Lower leg skin (tissue), 4 donors: ENCODE measurements around the gene B3GNT8. TPM values are rescaled to one million over a fixed set of nuclear protein-coding genes. Genes with fewer than 3 reads are reported as not detected.
"Not testable (repeated sequence)": the region's sequence is repeated elsewhere in the genome, so short reads cannot be mapped to it uniquely, and the experiment has no call there.

ENCODE experiments used
- DNase-seq, 2 donors: peaks; one replicate each; pipeline ENCODE4 v3.0.0-alpha.2; 2019; ENCODE audit warnings: low spot score in 2 of 2
- H3K4me3 ChIP-seq: fragments of 200-600 bp; sonication (generic); 2 replicates; pipeline ENCODE4 v1.5.1; 2017; ENCODE audit warnings: mild to moderate bottlenecking, low read depth; ENCODE audit not compliant: poor library complexity, severe bottlenecking
- POLR2A ChIP-seq, 2 donors: fragments of 450-650 bp; IDR thresholded peaks; one replicate each; pipeline ENCODE4 v1.6.1; 2016 to 2017; ENCODE audit warnings: antibody characterized with exemption in 2 of 2, mild to moderate bottlenecking in 1 of 2, moderate library complexity in 1 of 2
- WGBS, 2 donors: methylation state at CpG; one replicate each; pipeline ENCODE4 v1.1.5; 2018; 5-methylcytosine and 5-hydroxymethylcytosine counted together
- intact Hi-C: fragments of 100-400 bp; cut with DNase I; formaldehyde crosslinking; loops from one replicate; pipeline ENCODE4 v1.15.0; 2023; ENCODE audit warnings: low total_unique reads
- total RNA-seq, 4 donors: library from RNA; depleted of rRNA; stranded (reverse); fragments of >200 nt; gene quantifications; one replicate each; pipeline ENCODE4 v1.1.0, GENCODE V29; 2016
- TF ChIP-seq, protein P1 (sequence below), 3 donors: fragments of 450-650 bp; IDR thresholded peaks; one replicate each; pipeline ENCODE4 v1.5.1; 2016; ENCODE audit warnings: antibody characterized with exemption in 3 of 3, mild to moderate bottlenecking in 3 of 3, moderate library complexity in 2 of 3

The B3GNT8 gene, protein sequence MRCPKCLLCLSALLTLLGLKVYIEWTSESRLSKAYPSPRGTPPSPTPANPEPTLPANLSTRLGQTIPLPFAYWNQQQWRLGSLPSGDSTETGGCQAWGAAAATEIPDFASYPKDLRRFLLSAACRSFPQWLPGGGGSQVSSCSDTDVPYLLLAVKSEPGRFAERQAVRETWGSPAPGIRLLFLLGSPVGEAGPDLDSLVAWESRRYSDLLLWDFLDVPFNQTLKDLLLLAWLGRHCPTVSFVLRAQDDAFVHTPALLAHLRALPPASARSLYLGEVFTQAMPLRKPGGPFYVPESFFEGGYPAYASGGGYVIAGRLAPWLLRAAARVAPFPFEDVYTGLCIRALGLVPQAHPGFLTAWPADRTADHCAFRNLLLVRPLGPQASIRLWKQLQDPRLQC
- total RNA-seq = 10 to 100 TPM in 3 of 4 donors, 1 to 10 TPM in 1; 9.2 to 33.3 (median 16.7) TPM

DNA sequence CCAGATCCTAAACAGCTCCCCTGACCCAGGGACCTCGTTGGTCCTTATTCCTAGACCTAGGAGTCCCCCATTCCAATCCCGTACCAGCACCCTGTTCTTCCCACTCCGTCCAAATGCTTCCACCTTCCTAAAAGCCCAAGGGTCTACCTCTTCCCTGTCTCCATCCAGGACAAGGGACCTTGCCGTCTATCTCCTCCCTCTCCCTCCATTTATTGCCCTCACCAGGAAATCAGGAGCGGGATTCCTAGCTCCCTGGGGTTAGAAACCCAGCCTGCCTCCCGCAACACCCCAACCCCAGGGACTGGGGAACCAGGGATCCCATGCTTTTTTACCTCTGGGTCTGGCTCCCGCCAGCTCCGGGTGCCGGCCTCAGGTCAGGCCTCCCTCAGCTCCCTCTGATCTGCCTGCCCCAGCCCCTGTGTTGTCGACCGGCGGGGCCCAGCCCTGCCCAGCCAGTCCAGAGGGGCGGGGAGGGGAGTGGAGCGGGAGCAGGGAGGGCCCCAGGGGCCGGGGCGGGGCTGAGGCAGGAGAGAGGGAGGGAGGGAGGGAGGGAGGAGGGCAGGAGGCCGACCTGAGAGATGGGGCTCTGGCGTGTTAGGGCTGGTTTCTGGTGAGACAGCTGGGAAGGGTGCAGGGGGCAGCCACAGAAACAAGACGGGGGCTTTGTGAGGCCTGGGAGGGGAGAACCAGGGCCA lies at the start of gene B3GNT8:
Gene B3GNT8, minus strand, starts transcription at position 423 of the 695 bp plus-strand sequence. CDS start 596 bp downstream, outside the sequence.
- H3K4me3 ChIP-seq = peak within 1 kb of the TSS; percentile 21
- DNase-seq = peak; percentile 79 to 96
- 6 to 16% methylated on average over 12 to 15 of the region's 19 CpGs for WGBS, 2 donors
- intact Hi-C loops = no loop called here
- TF ChIP-seq, protein P1, sequence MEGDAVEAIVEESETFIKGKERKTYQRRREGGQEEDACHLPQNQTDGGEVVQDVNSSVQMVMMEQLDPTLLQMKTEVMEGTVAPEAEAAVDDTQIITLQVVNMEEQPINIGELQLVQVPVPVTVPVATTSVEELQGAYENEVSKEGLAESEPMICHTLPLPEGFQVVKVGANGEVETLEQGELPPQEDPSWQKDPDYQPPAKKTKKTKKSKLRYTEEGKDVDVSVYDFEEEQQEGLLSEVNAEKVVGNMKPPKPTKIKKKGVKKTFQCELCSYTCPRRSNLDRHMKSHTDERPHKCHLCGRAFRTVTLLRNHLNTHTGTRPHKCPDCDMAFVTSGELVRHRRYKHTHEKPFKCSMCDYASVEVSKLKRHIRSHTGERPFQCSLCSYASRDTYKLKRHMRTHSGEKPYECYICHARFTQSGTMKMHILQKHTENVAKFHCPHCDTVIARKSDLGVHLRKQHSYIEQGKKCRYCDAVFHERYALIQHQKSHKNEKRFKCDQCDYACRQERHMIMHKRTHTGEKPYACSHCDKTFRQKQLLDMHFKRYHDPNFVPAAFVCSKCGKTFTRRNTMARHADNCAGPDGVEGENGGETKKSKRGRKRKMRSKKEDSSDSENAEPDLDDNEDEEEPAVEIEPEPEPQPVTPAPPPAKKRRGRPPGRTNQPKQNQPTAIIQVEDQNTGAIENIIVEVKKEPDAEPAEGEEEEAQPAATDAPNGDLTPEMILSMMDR (IDR thresholded peaks at IDR 0.05) = no peak
- no peak for TF ChIP-seq POLR2A (IDR thresholded peaks at IDR 0.05)

DNA sequence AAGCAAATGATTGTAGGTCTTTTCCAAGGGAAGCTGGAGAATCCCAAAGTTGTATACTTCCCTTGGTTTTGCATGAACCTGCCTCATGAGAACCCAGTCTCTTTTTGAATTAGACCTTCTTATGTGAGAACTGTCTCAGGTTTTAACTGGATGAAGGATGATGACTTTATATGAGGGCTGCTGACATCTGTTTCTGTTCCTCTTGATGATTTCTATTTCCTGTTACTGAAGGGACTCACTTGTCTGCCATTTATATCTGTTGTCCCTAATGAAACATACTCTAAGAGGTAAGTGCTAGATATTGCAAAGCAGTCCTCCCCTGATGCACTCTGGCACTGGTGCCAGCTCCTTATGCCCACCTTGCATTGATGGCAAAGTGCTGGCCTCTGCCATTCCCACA lies 49.4 kb upstream of the B3GNT8 start:
- no peak overlapping the region for H3K4me3 ChIP-seq
- DNase-seq = no peak
- TF ChIP-seq, protein P1 (IDR thresholded peaks at IDR 0.05) = no peak
- TF ChIP-seq POLR2A (IDR thresholded peaks at IDR 0.05) = no peak
- intact Hi-C loops = no loop called here

DNA sequence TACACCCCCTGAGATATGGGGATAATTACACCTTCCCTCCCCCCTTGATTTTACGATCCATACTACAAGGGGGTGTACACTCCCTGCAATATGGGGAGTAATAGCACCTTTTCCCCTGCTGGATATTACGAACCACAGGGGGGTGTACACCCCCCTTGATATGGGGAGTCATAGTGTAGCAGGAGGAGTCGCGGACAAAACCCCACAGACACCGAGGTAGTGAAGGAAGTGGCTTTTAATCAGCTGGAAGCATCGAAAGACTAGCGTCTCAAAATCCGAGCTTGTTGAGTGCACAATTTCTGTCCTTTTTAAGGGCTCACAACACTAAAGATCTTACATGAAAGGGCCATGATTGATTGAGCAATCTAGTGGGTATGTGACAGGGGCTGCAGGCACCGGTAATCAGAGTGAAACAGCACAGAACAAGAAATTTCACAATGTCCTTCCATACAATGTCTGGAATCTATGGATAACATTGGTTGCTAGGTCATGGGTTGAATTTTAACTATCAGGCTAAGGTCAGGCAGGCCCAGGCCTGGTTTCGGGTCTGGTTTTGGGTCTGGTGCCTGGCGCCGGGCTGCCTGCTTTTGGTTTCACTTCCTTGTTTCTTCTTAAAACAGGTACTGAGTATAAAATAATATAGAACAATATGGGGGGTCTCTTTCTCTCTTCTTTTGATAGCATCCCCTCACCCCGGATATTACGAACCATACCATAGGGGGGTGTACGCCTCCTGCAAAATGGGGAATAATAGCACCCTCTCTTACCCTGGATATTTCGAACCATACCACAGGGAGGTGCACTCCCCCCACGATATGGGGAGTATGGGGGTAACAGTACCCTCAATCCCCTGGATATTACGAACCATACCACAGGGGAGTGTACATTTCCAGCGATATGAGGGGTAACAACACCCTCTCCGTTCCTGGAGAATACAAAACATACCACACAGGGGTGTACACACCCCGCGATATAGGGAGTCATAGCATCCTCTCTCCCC lies 36.4 kb upstream of the B3GNT8 start:
- 80% methylated on average over 22 of the region's 22 CpGs for WGBS, 2 donors
- H3K4me3 ChIP-seq, DNase-seq, intact Hi-C loops: not testable (repeated sequence)

DNA sequence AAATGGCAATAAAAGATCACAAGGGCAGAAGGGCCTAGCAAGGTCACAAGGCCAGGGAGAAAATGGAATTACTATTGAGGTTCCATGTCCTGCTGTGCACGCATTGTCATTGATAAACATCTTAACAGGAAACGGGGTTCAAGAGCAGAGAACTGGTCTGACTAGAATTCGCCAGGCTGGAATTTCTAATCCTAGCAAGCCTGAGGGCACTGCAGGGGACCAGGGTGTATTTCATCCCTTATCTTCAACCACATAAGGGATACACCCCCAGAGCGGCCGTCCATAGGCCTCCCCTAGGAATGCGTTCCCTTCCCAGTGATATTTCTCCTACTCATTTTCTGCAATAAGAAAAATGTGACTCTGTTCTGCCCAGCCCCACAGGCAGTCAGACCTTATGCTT lies 35.3 kb upstream of the B3GNT8 start:
- DNase-seq = no peak
- WGBS, 2 donors = 45 to 50% methylated on average over 6 of the region's 6 CpGs
- intact Hi-C loops = no loop called here
- TF ChIP-seq, protein P1 (IDR thresholded peaks at IDR 0.05) = no peak
- no peak for TF ChIP-seq POLR2A (IDR thresholded peaks at IDR 0.05)
- no peak overlapping the region for H3K4me3 ChIP-seq

DNA sequence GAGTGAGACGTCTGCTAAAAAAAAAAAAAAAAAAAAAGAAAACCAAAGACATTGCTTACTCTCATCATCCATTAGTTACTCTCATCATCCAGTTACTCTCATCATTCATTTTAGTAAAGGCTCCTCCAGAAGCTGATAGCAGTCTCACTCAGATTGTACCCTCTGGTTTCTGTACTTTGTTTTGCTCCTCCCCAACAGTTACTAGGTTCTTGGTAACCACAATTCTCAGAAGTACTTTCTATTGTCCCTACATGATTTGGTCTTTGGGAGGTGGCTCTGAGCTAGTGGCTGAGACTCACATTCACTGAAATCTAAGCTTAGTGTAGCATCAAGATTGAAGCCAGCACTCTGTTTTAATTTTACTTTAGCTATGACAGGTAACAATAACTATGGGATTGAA lies 30.1 kb upstream of the B3GNT8 start:
- WGBS, 2 donors = 23 to 58% methylated on average over 1 of the region's 1 CpG
- no peak for TF ChIP-seq POLR2A (IDR thresholded peaks at IDR 0.05)
- TF ChIP-seq, protein P1 (IDR thresholded peaks at IDR 0.05) = no peak
- no peak overlapping the region for H3K4me3 ChIP-seq
- intact Hi-C loops = no loop called here
- no peak for DNase-seq
